ENCODE results near the gene CDC20B.
"Not testable (repeated sequence)": the region's sequence is repeated elsewhere in the genome, so short reads cannot be mapped to it uniquely, and the experiment has no call there.

Gene CDC20B

GRCh38 chr5:55104036-55104772, 68.8 kb downstream of the CDC20B start:
- DNase-seq (ENCODE audit: low spot score): no peak

- no peak for DNase-seq (ENCODE audit: low spot score)
Measured at GRCh38 chr5:55102348-55102747, 70.6 kb downstream of the CDC20B start, which contains the start of gene GZMA. GZMA (plus strand) TSS chr5:55102646; CDS start chr5:55102683, 37 bp downstream.

DNA sequence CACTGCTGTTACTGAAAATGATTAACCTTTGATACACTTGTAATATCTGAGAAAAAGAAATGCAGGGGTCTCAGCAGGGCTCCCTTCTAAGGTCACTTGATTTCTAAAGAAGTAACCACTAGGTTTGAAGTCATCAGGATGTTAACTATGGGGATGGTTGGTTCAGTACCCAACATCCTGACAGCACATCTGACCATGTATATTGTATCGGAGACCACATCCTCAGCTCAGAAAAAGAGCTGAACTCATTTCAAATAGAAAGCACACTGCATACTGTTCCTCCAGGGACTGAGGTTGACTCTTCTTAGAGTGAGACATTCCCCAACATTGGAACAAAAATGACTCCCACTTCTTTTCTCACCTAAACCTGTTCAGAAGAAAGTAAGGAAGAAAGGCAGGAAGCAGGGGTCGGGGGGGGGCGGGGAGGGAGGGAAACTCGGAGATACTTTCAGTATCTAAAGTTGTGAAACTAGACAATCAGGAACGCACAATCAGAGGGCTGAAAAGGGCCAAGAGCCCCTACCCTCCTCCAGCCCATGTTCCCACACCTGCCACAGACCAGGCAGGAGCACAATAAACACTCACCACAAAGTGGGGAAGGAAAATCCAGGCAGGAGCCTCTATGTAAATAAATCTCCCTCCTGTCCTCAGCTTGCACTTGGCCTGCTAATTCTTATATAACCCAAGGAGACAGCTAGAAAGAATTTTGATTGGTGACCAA, 71.3 kb downstream of the CDC20B start:
- no peak for DNase-seq (ENCODE audit: low spot score)

GRCh38 chr5:55101148-55101547, 71.8 kb downstream of the CDC20B start:
- DNase-seq (ENCODE audit: low spot score): not testable (repeated sequence)

- no peak for DNase-seq (ENCODE audit: low spot score)
Measured at GRCh38 chr5:55096861-55097260, 76.1 kb downstream of the CDC20B start.

DNA sequence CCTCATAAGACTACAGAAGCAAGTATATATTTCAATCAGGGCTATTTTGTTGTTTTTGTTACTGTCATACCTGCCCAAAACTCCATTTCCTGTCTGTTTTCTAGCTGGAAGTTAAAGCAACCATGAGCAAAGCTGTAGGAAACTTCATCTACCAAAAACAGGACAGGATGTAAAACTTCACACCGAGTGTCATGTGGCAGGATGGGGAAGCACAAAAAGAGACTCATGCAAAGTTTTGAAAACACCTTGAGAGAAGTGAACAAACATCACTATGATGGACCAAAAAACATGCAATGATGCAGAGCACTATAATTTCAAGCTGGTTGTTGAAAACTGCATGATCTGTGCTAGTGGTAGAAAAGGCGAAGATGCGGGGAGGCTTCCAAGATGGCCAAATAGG, 76.8 kb downstream of the CDC20B start:
- DNase-seq (ENCODE audit: low spot score): no peak

GRCh38 chr5:55091011-55091410, 82.0 kb downstream of the CDC20B start:
- DNase-seq (ENCODE audit: low spot score): not testable (repeated sequence)

GRCh38 chr5:55089301-55089700, 83.7 kb downstream of the CDC20B start:
- DNase-seq (ENCODE audit: low spot score): not testable (repeated sequence)

DNA sequence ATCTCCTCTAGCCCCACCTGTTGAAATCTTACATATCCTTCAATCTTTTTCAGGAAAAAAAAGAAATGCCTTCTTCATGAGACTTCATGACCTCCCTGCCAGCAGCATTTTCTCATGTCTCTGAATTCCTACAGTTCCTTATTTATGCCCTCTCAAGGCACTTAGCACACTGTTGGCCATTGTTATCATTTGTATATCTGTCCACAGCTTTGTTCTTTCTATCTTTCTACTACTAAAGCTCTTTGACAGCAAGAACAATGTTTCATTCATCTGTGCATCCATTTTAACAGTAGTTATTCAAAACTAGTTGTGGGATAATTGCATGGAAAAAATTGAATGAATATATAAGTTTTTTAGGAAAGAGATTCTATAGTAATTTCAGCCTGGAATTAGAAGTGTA, 91.4 kb downstream of the CDC20B start:
- DNase-seq (ENCODE audit: low spot score): peak; percentile 12

GRCh38 chr5:55073211-55073610, 99.8 kb downstream of the CDC20B start:
- DNase-seq (ENCODE audit: low spot score): no peak

GRCh38 chr5:55072666-55073065, 100.3 kb downstream of the CDC20B start:
- DNase-seq (ENCODE audit: low spot score): no peak

DNA sequence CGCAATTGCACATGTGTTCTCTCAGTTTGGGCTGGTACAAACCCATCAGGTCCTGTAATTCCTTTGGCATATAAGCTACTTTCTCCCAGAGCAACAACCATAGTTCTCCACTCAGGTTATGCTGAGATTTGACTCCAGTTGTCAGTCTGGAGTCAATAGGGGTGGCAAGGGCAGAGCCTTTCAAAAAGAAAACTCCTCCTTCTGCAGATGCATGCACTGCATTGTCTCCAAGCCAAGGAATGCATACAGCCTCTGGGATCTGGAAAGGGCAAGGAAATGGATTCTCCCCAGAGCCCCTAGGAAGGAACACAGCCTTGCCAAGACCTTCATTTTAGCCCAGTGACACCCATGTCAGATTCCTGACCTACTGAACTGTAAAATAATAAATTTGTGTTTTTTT, 101.6 kb downstream of the CDC20B start:
- no peak for DNase-seq (ENCODE audit: low spot score)

GRCh38 chr5:55070968-55071367, 102.0 kb downstream of the CDC20B start:
- DNase-seq (ENCODE audit: low spot score): no peak

DNA sequence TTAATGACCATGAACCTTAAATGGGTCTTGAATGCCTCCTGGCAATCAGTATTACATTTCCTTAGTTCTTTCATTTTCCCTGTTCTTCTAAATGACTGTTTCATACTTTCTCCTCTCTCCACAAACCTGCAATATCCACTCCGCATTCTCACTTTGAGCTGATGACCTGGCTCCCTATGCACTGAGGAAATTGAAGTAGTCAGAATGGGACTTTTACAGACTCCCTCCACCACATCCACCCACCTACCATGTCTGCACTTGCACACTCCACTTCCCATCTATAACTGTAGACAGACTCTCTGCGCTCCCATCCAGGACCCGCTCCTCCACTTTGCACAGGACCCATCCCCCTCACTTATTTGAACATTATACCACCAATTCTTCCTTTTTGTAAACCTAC, 106.7 kb downstream of the CDC20B start:
- no peak for DNase-seq (ENCODE audit: low spot score)

- DNase-seq (ENCODE audit: low spot score): no peak
Measured at GRCh38 chr5:55064523-55064922, 108.5 kb downstream of the CDC20B start.

DNA sequence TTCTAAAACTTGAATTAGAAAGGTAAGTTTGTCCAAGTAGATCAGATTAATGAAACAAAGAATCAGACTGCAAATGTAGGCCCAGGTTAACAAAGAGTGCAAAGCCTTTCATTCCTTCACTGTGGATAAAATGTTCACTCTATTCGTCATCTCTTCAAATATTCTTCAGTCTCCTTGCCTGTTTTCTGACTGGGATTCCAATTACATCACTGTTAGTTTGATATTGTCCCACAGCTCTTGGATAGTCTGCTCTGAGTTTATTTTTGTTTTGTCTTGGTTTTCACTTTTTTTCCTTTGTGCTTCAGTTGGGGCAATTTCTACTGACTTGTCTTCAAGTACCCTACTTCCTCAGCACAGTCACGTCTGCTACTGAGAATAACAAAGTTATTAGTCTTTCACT, 109.1 kb downstream of the CDC20B start:
- no peak for DNase-seq (ENCODE audit: low spot score)

DNA sequence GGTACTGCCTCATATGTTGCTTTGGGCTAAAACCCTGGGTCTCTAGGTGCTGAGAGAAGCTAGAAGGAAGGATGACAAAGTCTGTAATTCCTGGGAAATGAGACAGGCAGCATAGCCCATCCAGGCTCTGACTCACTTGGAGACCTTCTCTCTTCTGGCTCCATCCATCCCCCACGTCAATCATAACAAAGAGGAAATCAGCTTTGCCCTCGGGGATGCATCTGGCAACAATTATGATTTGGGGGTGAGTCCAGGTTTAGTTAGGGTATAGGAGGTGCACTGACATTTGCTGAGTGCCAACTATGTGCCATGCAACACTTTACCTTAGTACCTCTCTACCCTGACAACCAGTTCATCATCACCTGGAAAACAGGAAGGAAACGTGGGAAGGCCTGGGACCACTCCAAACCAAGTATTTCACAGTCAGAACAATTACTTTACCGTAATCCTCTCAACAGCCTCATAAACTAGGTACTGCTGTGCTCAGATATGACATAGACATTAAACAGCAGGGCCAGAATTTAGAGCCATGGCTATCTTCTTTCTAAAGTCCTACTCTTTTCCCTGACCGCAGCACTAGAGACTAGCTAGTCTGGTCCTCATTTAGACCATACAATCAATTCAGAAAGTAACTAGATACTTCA, 109.6 kb downstream of the CDC20B start:
- DNase-seq (ENCODE audit: low spot score): no peak

Data from Ammon's horn (tissue), 1 donor.